HepG2 (cell line): ENCODE data around the gene PIKFYVE. TPM values are rescaled to one million over a fixed set of nuclear protein-coding genes. Genes with fewer than 3 reads are reported as not detected.

Experiments
- AKNA ChIP-seq: sonication (generic); formaldehyde crosslinking; IDR thresholded peaks from 2 replicates; pipeline ENCODE4 v1.4.0; 2020; ENCODE audit warnings: missing genetic modification reagents, borderline replicate concordance
- DMAP1 ChIP-seq: IDR thresholded peaks from 2 replicates; pipeline ENCODE4 v1.6.1; 2016
- EED ChIP-seq: sonication (generic); formaldehyde crosslinking; IDR thresholded peaks from 2 replicates; pipeline ENCODE4 v1.5.0; 2020; ENCODE audit warnings: mild to moderate bottlenecking, missing genetic modification reagents
- FOXM1 ChIP-seq: sonication (generic); formaldehyde crosslinking; IDR thresholded peaks from 2 replicates; pipeline ENCODE4 v1.5.0; 2020; ENCODE audit warnings: missing genetic modification reagents
- HINFP ChIP-seq: sonication (generic); formaldehyde crosslinking; IDR thresholded peaks from 2 replicates; pipeline ENCODE4 v1.4.0; 2020; ENCODE audit warnings: low read depth, mild to moderate bottlenecking, missing genetic modification reagents
- HMG20A ChIP-seq: IDR thresholded peaks from 2 replicates; pipeline ENCODE4 v1.6.1; 2016; ENCODE audit warnings: borderline replicate concordance
- JUN ChIP-seq: sonication (generic); formaldehyde crosslinking; IDR thresholded peaks from 2 replicates; pipeline ENCODE4 v1.4.0; 2020; ENCODE audit warnings: mild to moderate bottlenecking, missing genetic modification reagents
- KLF12 ChIP-seq: sonication (generic); formaldehyde crosslinking; IDR thresholded peaks from 2 replicates; pipeline ENCODE4 v1.4.0; 2020; ENCODE audit warnings: missing genetic modification reagents, borderline replicate concordance
- POLR2A ChIP-seq, 2 experiments: IDR thresholded peaks; 2 replicates each; pipeline ENCODE4 v1.6.1; 2011; ENCODE audit warnings: low read depth in 2 of 2, low read length in 2 of 2, mild to moderate bottlenecking in 1 of 2, moderate library complexity in 1 of 2; ENCODE audit not compliant: insufficient read depth in 1 of 2
- SKIL ChIP-seq: sonication (generic); formaldehyde crosslinking; IDR thresholded peaks from 2 replicates; pipeline ENCODE4 v1.8.0; 2022; ENCODE audit warnings: missing genetic modification reagents, mild to moderate bottlenecking, moderate library complexity, borderline replicate concordance
- ZFAT ChIP-seq: sonication (generic); formaldehyde crosslinking; conservative IDR thresholded peaks from 2 replicates; pipeline ENCODE4 v1.8.1; 2023; ENCODE audit warnings: missing genetic modification reagents, inconsistent platforms
- ZNF143 ChIP-seq: sonication (generic); formaldehyde crosslinking; IDR thresholded peaks from 2 replicates; pipeline ENCODE4 v1.4.0; 2020; ENCODE audit warnings: missing genetic modification reagents
- ZNF225 ChIP-seq: sonication (generic); formaldehyde crosslinking; IDR thresholded peaks from 2 replicates; pipeline ENCODE4 v1.4.0; 2020; ENCODE audit warnings: mild to moderate bottlenecking, missing genetic modification reagents
- ZNF414 ChIP-seq: sonication (generic); formaldehyde crosslinking; IDR thresholded peaks from 2 replicates; pipeline ENCODE4 v1.5.0; 2020; ENCODE audit warnings: missing genetic modification reagents
- ZNF44 ChIP-seq: sonication (generic); formaldehyde crosslinking; IDR thresholded peaks from 2 replicates; pipeline ENCODE4 v1.5.1; 2020; ENCODE audit warnings: mild to moderate bottlenecking, missing genetic modification reagents
- ZNF496 ChIP-seq: sonication (generic); formaldehyde crosslinking; IDR thresholded peaks from 2 replicates; pipeline ENCODE4 v1.8.1; 2023; ENCODE audit warnings: mild to moderate bottlenecking, moderate library complexity, missing genetic modification reagents; ENCODE audit not compliant: insufficient replicate concordance
- ZNF530 ChIP-seq: sonication (generic); formaldehyde crosslinking; IDR thresholded peaks from 2 replicates; pipeline ENCODE4 v1.5.0; 2020; ENCODE audit warnings: low read depth, mild to moderate bottlenecking, missing genetic modification reagents
- ZNF558 ChIP-seq: sonication (generic); formaldehyde crosslinking; IDR thresholded peaks from 2 replicates; pipeline ENCODE4 v1.9.0; 2022; ENCODE audit warnings: mild to moderate bottlenecking, missing genetic modification reagents, borderline replicate concordance
- ZNF572 ChIP-seq: sonication (generic); formaldehyde crosslinking; IDR thresholded peaks from 2 replicates; pipeline ENCODE4 v1.5.1; 2020; ENCODE audit warnings: mild to moderate bottlenecking, missing genetic modification reagents
- ZNF614 ChIP-seq: IDR thresholded peaks from 2 replicates; pipeline ENCODE4 v1.6.1; 2018; ENCODE audit warnings: missing biosample characterization, missing genetic modification reagents, inconsistent platforms, borderline replicate concordance
- ZSCAN22 ChIP-seq: sonication (generic); formaldehyde crosslinking; IDR thresholded peaks from 2 replicates; pipeline ENCODE4 v1.4.0; 2020; ENCODE audit warnings: mild to moderate bottlenecking, missing genetic modification reagents
- polyA plus RNA-seq, 8 experiments: library from polyadenylated mRNA; depleted of rRNA in 3 of 8; stranded (reverse) in 7 of 8; unstranded in 1 of 8; fragments of >200 nt; fragmentation: Illumina TruSeq in 4 of 8; extraction: Trizol in 4 of 8; gene quantifications; 2 replicates each; pipeline versions ENCODE4 v1.2.1 to v1.2.3, GENCODE V29; 2011 to 2016; ENCODE audit warnings: low read depth in 4 of 8, missing spikeins in 1 of 8, mixed read lengths in 1 of 8; ENCODE audit not compliant: insufficient read depth in 1 of 8
- total RNA-seq, 5 experiments: library from RNA; depleted of rRNA; stranded (reverse); fragments of >200 nt; fragmentation: Illumina TruSeq; extraction: Trizol; gene quantifications; 2 replicates each; pipeline ENCODE4 v1.2.3, GENCODE V29; 2016; ENCODE audit warnings: low read depth in 1 of 5

Gene PIKFYVE
- total and polyA plus RNA-seq, 2 of the 13 experiments (the other 11 are each of a cell fraction or from before 2014, with no cell fraction given) = 20.2 to 21.7 TPM

- TF ChIP-seq SKIL (CRISPR knock-in tag) (peak; percentile 72), ZNF558 (CRISPR knock-in tag) (peak; percentile 95; the same call in 1 of the 2 replicates), KLF12 (CRISPR knock-in tag) (no peak), ZNF225 (CRISPR knock-in tag) (peak; percentile 60), ZSCAN22 (CRISPR knock-in tag) (no peak), HMG20A (CRISPR knock-in tag) (no peak), ZFAT (CRISPR knock-in tag) (no peak), POLR2A (IDR thresholded peaks at IDR 0.05; ENCODE audit: insufficient read depth in 1 of 2, low read depth in 2 of 2, low read length in 2 of 2) (peak; percentile 62 to 76; a peak in 3 of 4 replicates), DMAP1 (CRISPR knock-in tag) (peak; percentile 76; the same call in 1 of the 2 replicates), ZNF44 (CRISPR knock-in tag) (peak; percentile 91; the same call in 1 of the 2 replicates), ZNF572 (CRISPR knock-in tag) (no peak), JUN (CRISPR knock-in tag) (peak; percentile 59; the same call in 1 of the 2 replicates), HINFP (CRISPR knock-in tag) (peak; percentile 74; the same call in 1 of the 2 replicates), AKNA (CRISPR knock-in tag) (peak; percentile 84; the same call in 1 of the 2 replicates), ZNF530 (no peak), FOXM1 (no peak), ZNF496 (CRISPR knock-in tag) (no peak), ZNF414 (CRISPR knock-in tag) (peak; percentile 83), EED (CRISPR knock-in tag) (no peak; the same call in none of the 2 replicates), ZNF143 (CRISPR knock-in tag) (peak; percentile 65), ZNF614 (CRISPR knock-in tag) (peak; percentile 81; the same call in 1 of the 2 replicates)
Measured at GRCh38 chr2:208265801-208266552, at the start of gene PIKFYVE (continued).
